Neural crest cell (in vitro differentiated cells): ENCODE measurements around the gene SPTLC3. TPM values are rescaled to one million over a fixed set of nuclear protein-coding genes. Genes with fewer than 3 reads are reported as not detected.

ENCODE experiments used
- DNase-seq: peaks from one replicate; pipeline ENCODE4 v3.0.0; 2021; ENCODE audit warnings: low read depth, mixed read lengths, low spot score
- H3K27ac Mint-ChIP-seq: one replicate; pipeline ENCODE4 v1.8.0; 2021; ENCODE audit warnings: mild to moderate bottlenecking, mixed read lengths; ENCODE audit not compliant: unreplicated experiment
- H3K27me3 Mint-ChIP-seq: 2 replicates; pipeline ENCODE4 v1.8.0; 2021; ENCODE audit warnings: low read depth, mild to moderate bottlenecking, mixed read lengths
- H3K36me3 Mint-ChIP-seq: 2 replicates; pipeline ENCODE4 v1.8.0; 2021; ENCODE audit warnings: low read depth, mild to moderate bottlenecking, mixed read lengths
- H3K4me1 Mint-ChIP-seq: 2 replicates; pipeline ENCODE4 v1.8.0; 2021; ENCODE audit warnings: mixed read lengths
- H3K4me3 Mint-ChIP-seq: one replicate; pipeline ENCODE4 v1.8.0; 2021; ENCODE audit warnings: mild to moderate bottlenecking, mixed read lengths
- H3K9me3 Mint-ChIP-seq: 2 replicates; pipeline ENCODE4 v1.8.0; 2021; ENCODE audit warnings: mixed read lengths
- CTCF ChIP-seq: fragments of 200-600 bp; sonication (generic); conservative IDR thresholded peaks from 2 replicates; pipeline ENCODE4 v1.5.0; 2021; ENCODE audit warnings: antibody characterized with exemption, mild to moderate bottlenecking
- total RNA-seq: library from RNA; stranded (reverse); gene quantifications from 2 replicates; pipeline ENCODE4 v1.2.1, GENCODE V29; 2021

SPTLC3 gene
- total RNA-seq, 1 donor from 2014 or later, result 0.33 TPM

- DNase-seq, result no peak
- H3K27me3 Mint-ChIP-seq, result no peaks in the 10 kb centered on the region
- H3K9me3 Mint-ChIP-seq, result peaks cover 4% of the 10 kb centered on the region
- peaks cover 4% of the 10 kb centered on the region for H3K36me3 Mint-ChIP-seq
- no peak overlapping the region for H3K4me3 Mint-ChIP-seq
- H3K4me1 Mint-ChIP-seq, result peaks cover 14% of the 10 kb centered on the region
- H3K27ac Mint-ChIP-seq, result no peak overlapping the region
- peak; percentile 74 for TF ChIP-seq CTCF
Measured at GRCh38 chr20:12970372-12970821, 38.4 kb upstream of the SPTLC3 start.

GRCh38 chr20:12975833-12976608, 32.8 kb upstream of the SPTLC3 start:
- H3K9me3 Mint-ChIP-seq, result peaks cover 7% of the 10 kb centered on the region
- TF ChIP-seq CTCF, result no peak
- no peak overlapping the region for H3K4me3 Mint-ChIP-seq
- H3K27me3 Mint-ChIP-seq, result no peaks in the 10 kb centered on the region
- peaks cover 4% of the 10 kb centered on the region for H3K36me3 Mint-ChIP-seq
- no peak for DNase-seq
- peaks cover 6% of the 10 kb centered on the region for H3K4me1 Mint-ChIP-seq
- no peak overlapping the region for H3K27ac Mint-ChIP-seq

DNA sequence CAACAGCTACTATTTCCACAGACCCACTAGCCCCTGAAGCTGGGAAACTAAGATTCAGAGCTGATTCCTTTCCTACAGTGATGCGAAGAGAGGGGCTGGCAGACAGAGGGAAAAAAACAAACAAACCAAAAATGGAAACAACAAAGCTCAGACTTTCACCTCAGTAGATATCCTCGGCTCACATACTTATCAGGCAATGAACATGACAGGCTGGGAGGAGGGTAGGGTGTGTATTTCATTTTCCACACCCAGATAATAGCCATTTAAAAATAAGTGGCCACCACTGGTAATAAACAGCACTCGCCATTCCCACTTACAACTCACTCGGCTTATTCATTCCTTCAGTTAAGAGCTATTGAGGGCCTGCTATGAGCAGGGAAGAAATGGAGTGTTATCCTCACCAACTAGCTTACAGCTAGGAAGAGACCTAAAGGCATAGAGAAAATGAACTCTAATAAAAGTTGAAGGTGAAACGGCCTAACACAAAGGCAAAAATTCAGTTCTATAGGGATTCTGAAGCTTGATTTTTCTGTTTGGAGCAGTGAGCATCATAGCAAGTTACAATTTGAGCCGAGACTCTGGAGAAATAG, 32.0 kb upstream of the SPTLC3 start:
- Mint-ChIP-seq H3K36me3 (peaks cover 4% of the 10 kb centered on the region), H3K9me3 (peaks cover 7% of the 10 kb centered on the region), H3K4me1 (peaks cover 6% of the 10 kb centered on the region), H3K27ac (no peak overlapping the region), H3K4me3 (no peak overlapping the region), H3K27me3 (no peaks in the 10 kb centered on the region)
- DNase-seq, result no peak
- no peak for TF ChIP-seq CTCF

DNA sequence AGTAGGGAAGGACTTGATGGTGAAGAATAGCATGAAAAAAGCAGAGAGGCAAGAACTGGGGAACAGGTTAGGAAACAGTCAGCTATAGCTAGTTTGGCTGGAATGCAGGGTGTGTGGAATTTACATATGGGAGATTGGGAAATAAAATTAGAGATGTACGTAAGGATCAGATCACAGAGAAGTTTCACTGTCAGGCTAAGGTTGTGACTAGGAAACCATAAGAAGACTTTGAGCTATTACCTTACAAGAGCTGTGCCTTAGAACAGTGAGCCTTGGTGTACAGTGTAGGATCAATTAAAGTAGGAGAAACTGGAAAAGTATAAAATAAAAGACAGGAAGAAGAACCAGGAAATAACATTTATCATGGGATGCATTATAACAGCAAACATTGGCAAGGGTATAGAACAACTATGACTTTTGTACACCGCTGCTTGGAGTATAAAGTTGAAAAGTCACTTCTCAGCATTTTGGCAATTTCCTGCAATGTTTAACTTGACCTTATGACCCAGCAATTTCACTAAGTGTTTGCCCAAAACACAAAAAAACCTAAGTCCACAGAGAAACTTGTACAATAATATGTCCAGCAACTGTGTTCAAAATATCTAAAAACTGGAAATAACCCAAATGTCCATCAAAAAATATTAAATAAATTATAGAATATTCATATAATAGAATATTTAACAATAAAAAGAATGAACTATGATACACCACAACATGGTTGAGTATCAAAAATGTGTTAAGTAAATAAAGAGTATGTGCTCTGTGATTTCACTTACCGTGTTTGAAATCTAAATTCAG, 31.2 kb upstream of the SPTLC3 start:
- peaks cover 4% of the 10 kb centered on the region for H3K36me3 Mint-ChIP-seq

More for the DNA sequence above, 31.2 kb upstream of the SPTLC3 start:
- no peak for DNase-seq
- Mint-ChIP-seq H3K9me3 (peaks cover 7% of the 10 kb centered on the region), H3K4me3 (no peak overlapping the region), H3K27me3 (no peaks in the 10 kb centered on the region), H3K27ac (no peak overlapping the region), H3K4me1 (peaks cover 6% of the 10 kb centered on the region)
- TF ChIP-seq CTCF, result no peak
